ENCODE results near the gene MYO1B.
"Not testable (repeated sequence)": the region's sequence is repeated elsewhere in the genome, so short reads cannot be mapped to it uniquely, and the experiment has no call there.

The MYO1B gene

GRCh38 chr2:191441496-191442214, 196.5 kb downstream of the MYO1B start:
- H3K4me3 ChIP-seq (ENCODE audit: low read depth, low read length): no peak overlapping the region
- TF ChIP-seq, protein P1, sequence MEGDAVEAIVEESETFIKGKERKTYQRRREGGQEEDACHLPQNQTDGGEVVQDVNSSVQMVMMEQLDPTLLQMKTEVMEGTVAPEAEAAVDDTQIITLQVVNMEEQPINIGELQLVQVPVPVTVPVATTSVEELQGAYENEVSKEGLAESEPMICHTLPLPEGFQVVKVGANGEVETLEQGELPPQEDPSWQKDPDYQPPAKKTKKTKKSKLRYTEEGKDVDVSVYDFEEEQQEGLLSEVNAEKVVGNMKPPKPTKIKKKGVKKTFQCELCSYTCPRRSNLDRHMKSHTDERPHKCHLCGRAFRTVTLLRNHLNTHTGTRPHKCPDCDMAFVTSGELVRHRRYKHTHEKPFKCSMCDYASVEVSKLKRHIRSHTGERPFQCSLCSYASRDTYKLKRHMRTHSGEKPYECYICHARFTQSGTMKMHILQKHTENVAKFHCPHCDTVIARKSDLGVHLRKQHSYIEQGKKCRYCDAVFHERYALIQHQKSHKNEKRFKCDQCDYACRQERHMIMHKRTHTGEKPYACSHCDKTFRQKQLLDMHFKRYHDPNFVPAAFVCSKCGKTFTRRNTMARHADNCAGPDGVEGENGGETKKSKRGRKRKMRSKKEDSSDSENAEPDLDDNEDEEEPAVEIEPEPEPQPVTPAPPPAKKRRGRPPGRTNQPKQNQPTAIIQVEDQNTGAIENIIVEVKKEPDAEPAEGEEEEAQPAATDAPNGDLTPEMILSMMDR (IDR thresholded peaks at IDR 0.05; ENCODE audit: low read depth, low read length, missing control alignments): no peak
- no peak for DNase-seq (ENCODE audit: low read depth)

DNA sequence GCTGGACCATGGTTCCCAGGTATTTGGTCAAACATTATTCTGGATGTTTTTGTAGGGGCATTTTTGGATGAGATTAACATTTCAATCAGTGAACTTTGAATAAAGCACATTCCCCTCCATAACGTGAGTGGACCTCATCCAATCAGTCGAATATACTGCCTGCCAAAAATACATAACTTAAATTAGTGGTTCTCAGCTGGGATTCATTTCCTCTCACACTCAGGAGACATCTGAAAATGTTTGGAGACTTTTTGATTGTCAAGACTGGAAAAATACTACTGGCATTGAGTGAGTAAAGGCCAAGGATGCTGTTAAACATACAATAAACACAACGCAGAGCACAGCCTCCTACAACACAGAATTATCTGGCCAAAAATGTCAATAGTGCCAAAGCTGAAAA, 198.2 kb downstream of the MYO1B start:
- H3K4me3 ChIP-seq (ENCODE audit: low read depth, low read length): no peak overlapping the region
- no peak for DNase-seq (ENCODE audit: low read depth)
- TF ChIP-seq, protein P1 (IDR thresholded peaks at IDR 0.05; ENCODE audit: low read depth, low read length, missing control alignments): no peak

GRCh38 chr2:191446910-191447309, 201.7 kb downstream of the MYO1B start:
- no peak for DNase-seq (ENCODE audit: low read depth)
- TF ChIP-seq, protein P1 (IDR thresholded peaks at IDR 0.05; ENCODE audit: low read depth, low read length, missing control alignments): no peak
- H3K4me3 ChIP-seq (ENCODE audit: low read depth, low read length): no peak overlapping the region

- TF ChIP-seq, protein P1 (IDR thresholded peaks at IDR 0.05; ENCODE audit: low read depth, low read length, missing control alignments): no peak
- H3K4me3 ChIP-seq (ENCODE audit: low read depth, low read length): no peak overlapping the region
- no peak for DNase-seq (ENCODE audit: low read depth)
These were observed 205.9 kb downstream of the MYO1B start for GRCh38 chr2:191451116-191451515.

- no peak for DNase-seq (ENCODE audit: low read depth)
- no peak overlapping the region for H3K4me3 ChIP-seq (ENCODE audit: low read depth, low read length)
- TF ChIP-seq, protein P1 (IDR thresholded peaks at IDR 0.05; ENCODE audit: low read depth, low read length, missing control alignments): no peak
These were observed 206.9 kb downstream of the MYO1B start for GRCh38 chr2:191452065-191452464.

DNA sequence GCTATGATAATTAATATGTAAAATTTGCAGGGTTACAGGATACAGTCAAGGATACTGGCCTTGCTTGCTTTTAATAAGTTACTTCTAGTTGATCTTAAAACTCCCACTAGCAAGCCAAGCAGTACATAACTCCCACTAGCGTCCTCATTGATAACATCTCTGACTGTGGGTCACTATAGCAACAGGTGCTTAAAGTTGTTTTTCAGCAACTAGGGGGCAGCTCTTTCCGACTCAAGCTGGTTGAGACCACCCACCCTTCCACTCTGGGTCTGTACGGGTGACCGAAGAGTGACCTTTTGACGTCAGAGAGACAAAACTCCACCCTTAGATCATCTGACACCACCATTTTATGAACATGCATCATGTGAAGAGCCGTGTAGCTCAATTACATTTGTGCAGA, 208.6 kb downstream of the MYO1B start:
- TF ChIP-seq, protein P1 (IDR thresholded peaks at IDR 0.05; ENCODE audit: low read depth, low read length, missing control alignments): no peak
- H3K4me3 ChIP-seq (ENCODE audit: low read depth, low read length): no peak overlapping the region
- no peak for DNase-seq (ENCODE audit: low read depth)

DNA sequence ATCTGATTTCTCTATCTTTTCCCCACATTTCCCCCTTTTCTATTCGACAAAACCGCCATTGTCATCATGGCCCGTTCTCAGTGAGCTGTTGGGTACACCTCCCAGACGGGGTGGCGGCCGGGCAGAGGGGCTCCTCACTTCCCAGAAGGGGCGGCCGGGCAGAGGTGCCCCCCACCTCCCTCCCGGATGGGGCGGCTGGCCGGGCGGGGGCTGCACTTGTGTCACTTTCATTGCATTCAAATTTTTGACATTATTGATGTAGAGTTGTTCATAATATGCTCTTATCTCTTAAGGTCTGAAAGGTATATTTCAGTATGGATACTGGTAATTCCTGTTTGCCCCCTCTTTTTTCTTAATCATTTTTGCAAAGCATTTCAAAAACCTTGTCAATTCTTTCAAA, 211.3 kb downstream of the MYO1B start:
- H3K4me3 ChIP-seq (ENCODE audit: low read depth, low read length); DNase-seq (ENCODE audit: low read depth): not testable (repeated sequence)
